GM12865 (cell line): ENCODE data around the gene REPIN1.

Source experiments
- DNase-seq: peaks from one replicate; pipeline ENCODE4 v3.0.0; 2010; ENCODE audit warnings: low read depth
- H3K4me3 ChIP-seq: 2 replicates; pipeline ENCODE4 v1.5.1; 2011; ENCODE audit warnings: mild to moderate bottlenecking, low read depth, low read length, control low read depth
- CTCF ChIP-seq: IDR thresholded peaks from 2 replicates; pipeline ENCODE4 v1.5.1; 2011; ENCODE audit warnings: low read length, control low read depth, low read depth, inconsistent platforms; ENCODE audit not compliant: insufficient read depth; ENCODE audit errors: missing control alignments

REPIN1 gene

GRCh38 chr7:150402671-150403321 lies 34.2 kb downstream of the REPIN1 start:
- TF ChIP-seq CTCF = no peak
- H3K4me3 ChIP-seq = no peak overlapping the region
- no peak for DNase-seq

GRCh38 chr7:150403376-150404171 lies 35.0 kb downstream of the REPIN1 start:
- peak overlapping the region; percentile 69 for H3K4me3 ChIP-seq
- TF ChIP-seq CTCF = no peak
- DNase-seq = no peak

- TF ChIP-seq CTCF = no peak
- no peak for DNase-seq
- peak overlapping the region; percentile 69 for H3K4me3 ChIP-seq
Observed at GRCh38 chr7:150404172-150404804, 35.7 kb downstream of the REPIN1 start.

- peak; percentile 24 for TF ChIP-seq CTCF
- peak overlapping the region; percentile 69 for H3K4me3 ChIP-seq
- peak; percentile 96 for DNase-seq
Observed at GRCh38 chr7:150404805-150405583, 36.4 kb downstream of the REPIN1 start.

GRCh38 chr7:150405584-150406311 lies 37.1 kb downstream of the REPIN1 start:
- peak overlapping the region; percentile 69 for H3K4me3 ChIP-seq
- DNase-seq = peak; percentile 59
- no peak for TF ChIP-seq CTCF

- peak overlapping the region; percentile 69 for H3K4me3 ChIP-seq
- DNase-seq = no peak
- TF ChIP-seq CTCF = no peak
Observed at GRCh38 chr7:150406312-150406566, 37.6 kb downstream of the REPIN1 start.
